ENCODE measurements around the gene EPHB2. TPM values are rescaled to one million over a fixed set of nuclear protein-coding genes. Genes with fewer than 3 reads are reported as not detected.

Gene EPHB2
- total and polyA plus RNA-seq, 2 donors (not counting 3 experiments of a cell fraction or from before 2014, with no cell fraction given): 50.8 to 69.1 TPM

GRCh38 chr1:22697980-22698379 is 12.7 kb upstream of the EPHB2 start:
- peaks cover 7% of the 10 kb centered on the region for H3K4me1 ChIP-seq (ENCODE audit: control insufficient read depth, extremely low read depth, insufficient read depth, low read length)
- H3K9me3 ChIP-seq (replicated peaks; ENCODE audit: control insufficient read depth, insufficient read depth, low read length): no peaks in the 10 kb centered on the region
- H4K20me1 ChIP-seq (replicated peaks; ENCODE audit: control insufficient read depth, extremely low read depth, insufficient read depth, low read length): no peaks in the 10 kb centered on the region
- DNase-seq (ENCODE audit: low read depth, low spot score) (no peak), FAIRE-seq (no peak)
- no peak overlapping the region for H3K4me3 ChIP-seq (replicated peaks in 1 of 3; ENCODE audit: insufficient read depth in 1 of 3, low read depth in 1 of 3, low read length in 3 of 3)
- H3K36me3 ChIP-seq (ENCODE audit: control insufficient read depth in 2 of 2, extremely low read depth in 1 of 2, insufficient read depth in 2 of 2, low read length in 2 of 2): no peaks in the 10 kb centered on the region
- no peaks in the 10 kb centered on the region for H3K79me2 ChIP-seq (ENCODE audit: control insufficient read depth, insufficient read depth, low read length)
- dilution Hi-C loops (cut with MboI; ENCODE audit: extremely low pct_ligation_motif_present, low sequenced_read_pairs): no loop called here
- TF ChIP-seq MYC (IDR thresholded peaks at IDR 0.05; ENCODE audit: low read depth, low read length) (no peak), JUN (IDR thresholded peaks at IDR 0.05; ENCODE audit: borderline replicate concordance, insufficient read depth, insufficient read length, low read depth) (no peak), MAX (IDR thresholded peaks at IDR 0.05; ENCODE audit: insufficient read depth, insufficient read length) (no peak), FOS (IDR thresholded peaks at IDR 0.05; ENCODE audit: borderline replicate concordance, insufficient read depth, low read length) (no peak), POLR2AphosphoS5 (IDR thresholded peaks at IDR 0.05; ENCODE audit: insufficient read depth, low read depth, low read length) (no peak), POLR2A (IDR thresholded peaks at IDR 0.05; ENCODE audit: low read depth, low read length) (no peak), GATA2 (IDR thresholded peaks at IDR 0.05; ENCODE audit: insufficient read depth, insufficient read length, low read depth, low read length) (no peak), CTCF (IDR thresholded peaks at IDR 0.05; ENCODE audit: extremely low read depth in 1 of 2, insufficient read depth in 1 of 2, low read depth in 1 of 2, low read length in 2 of 2) (no peak), EZH2 (IDR thresholded peaks at IDR 0.05; ENCODE audit: borderline replicate concordance, low read depth, low read length, severe bottlenecking) (no peak)
- CTCF ChIA-PET: interaction anchor here (1.0 to 2.0 kb wide), 4 partner anchors 11 to 173 kb away, joined by 3 to 6 read pairs (median 4); no protein-coding TSS in a partner anchor
- POLR2A ChIA-PET: no interaction called here
- no peak overlapping the region for H3K4me2 ChIP-seq (ENCODE audit: insufficient read depth, low read length)
- H3K9ac ChIP-seq (replicated peaks; ENCODE audit: extremely low read depth, insufficient read depth, low read length): no peak overlapping the region
- intact Hi-C loops (cut with micrococcal nuclease): no loop called here
- no peak overlapping the region for H3K27ac ChIP-seq (ENCODE audit: insufficient read depth, low read depth, low read length)
- no peak overlapping the region for H2AFZ ChIP-seq (ENCODE audit: low read depth, low read length)
- no TSS peak for BruUV-seq (replicated peaks)
- no peaks in the 10 kb centered on the region for H3K27me3 ChIP-seq (ENCODE audit: control insufficient read depth in 2 of 2, insufficient read depth in 2 of 2, low read length in 2 of 2)
- H3K9me1 ChIP-seq (replicated peaks; ENCODE audit: control insufficient read depth, extremely low read depth, insufficient read depth, low read length): no peaks in the 10 kb centered on the region
